Tibial artery (tissue), 4 donors: ENCODE data around the gene SORT1.
A peak's percentile ranks its signal among the peaks of the same experiment; 100 is the strongest.

Experiments used
- DNase-seq, 2 donors: peaks; one replicate each; pipeline ENCODE4 v3.0.0-alpha.2; 2019
- H3K27ac ChIP-seq, 2 donors: fragments of 200-600 bp; sonication (generic) in 1 of 2; 1 replicate in 1 of 2; 2 replicates in 1 of 2; pipeline ENCODE4 v1.5.1; 2018 to 2019; ENCODE audit warnings: mild to moderate bottlenecking in 1 of 2
- H3K27me3 ChIP-seq, 2 donors: fragments of 200-600 bp; sonication (generic) in 1 of 2; one replicate each; pipeline versions ENCODE4 v1.5.1 to v1.6.0; 2016 to 2019
- H3K36me3 ChIP-seq, 3 donors: fragments of 200-600 bp; sonication (generic) in 2 of 3; one replicate each; pipeline ENCODE4 v1.5.1; 2016 to 2019; ENCODE audit warnings: mild to moderate bottlenecking in 2 of 3
- H3K4me1 ChIP-seq, 4 donors: fragments of 200-600 bp; sonication (generic) in 2 of 4; 1 replicate in 3 of 4; 2 replicates in 1 of 4; pipeline ENCODE4 v1.5.1; 2016 to 2019
- H3K4me3 ChIP-seq, 2 donors: fragments of 200-600 bp; sonication (generic) in 1 of 2; 1 replicate in 1 of 2; 2 replicates in 1 of 2; pipeline ENCODE4 v1.5.1; 2018 to 2019; ENCODE audit warnings: mild to moderate bottlenecking in 2 of 2
- H3K9me3 ChIP-seq, 3 donors: fragments of 200-600 bp; sonication (generic) in 1 of 3; one replicate each; pipeline ENCODE4 v1.5.1; 2016 to 2019
- intact Hi-C: fragments of 100-400 bp; cut with DNase I; formaldehyde crosslinking; loops from one replicate; pipeline ENCODE4 v1.15.0; 2023; ENCODE audit warnings: low total_unique reads
- TF ChIP-seq, protein P1 (sequence below), 2 experiments: fragments of 200-600 bp in 1 of 2; fragments of 450-650 bp in 1 of 2; IDR thresholded peaks; one replicate each; pipeline ENCODE4 v1.5.1; 2017 to 2019; ENCODE audit warnings: antibody characterized with exemption in 2 of 2, mild to moderate bottlenecking in 1 of 2, moderate library complexity in 1 of 2

SORT1 gene

DNA sequence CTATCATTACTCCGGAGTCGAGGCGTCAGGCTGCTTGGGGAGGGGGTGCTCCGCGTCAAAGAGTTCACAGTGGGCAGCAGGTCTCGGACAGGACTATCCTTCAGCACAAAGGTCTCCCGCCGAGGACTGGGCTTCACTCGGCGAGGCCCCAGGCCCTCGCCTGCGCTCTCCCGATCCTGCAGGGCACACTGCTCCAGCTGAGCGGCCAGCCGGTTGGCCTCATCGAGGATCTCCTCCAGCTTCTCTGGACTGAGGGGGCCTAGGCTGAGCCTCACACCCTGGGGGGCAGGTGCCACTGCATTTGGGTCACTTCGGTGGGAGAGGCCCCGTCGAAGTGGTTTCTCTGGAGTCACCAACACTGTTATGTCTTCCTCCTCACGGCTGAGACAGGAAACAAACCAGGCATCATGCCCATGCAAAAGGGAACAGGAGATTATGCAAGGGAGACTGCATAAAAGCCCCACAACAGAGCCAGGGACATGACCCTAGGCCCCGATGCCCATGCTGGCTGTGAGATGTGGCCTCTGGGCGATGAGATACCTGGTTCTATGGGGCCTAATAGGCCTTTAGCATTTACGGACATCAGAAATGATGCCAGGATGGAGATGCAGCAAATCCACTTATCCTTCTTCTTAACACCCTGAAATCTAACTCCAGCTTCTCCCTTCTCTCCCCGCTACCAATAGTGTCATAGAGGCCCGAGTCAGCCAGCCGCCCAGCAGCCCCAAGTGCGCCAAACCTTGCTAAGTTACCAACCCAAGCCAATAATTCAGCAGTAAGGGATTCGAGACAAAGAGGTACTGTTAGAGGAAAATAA is 115.8 kb downstream of the SORT1 start:
- Histone ChIP-seq H3K27me3 (no peaks in the 10 kb centered on the region), H3K36me3 (no peaks in the 10 kb centered on the region), H3K4me1 (peaks cover 0 to 27% (median 23%) of the 10 kb centered on the region in 4 donors), H3K27ac (peak overlapping the region in 1 of 2 donors; percentile 87), H3K4me3 (peak overlapping the region; percentile 54 to 59), H3K9me3 (no peaks in the 10 kb centered on the region)
- no peak for DNase-seq
- TF ChIP-seq, protein P1, sequence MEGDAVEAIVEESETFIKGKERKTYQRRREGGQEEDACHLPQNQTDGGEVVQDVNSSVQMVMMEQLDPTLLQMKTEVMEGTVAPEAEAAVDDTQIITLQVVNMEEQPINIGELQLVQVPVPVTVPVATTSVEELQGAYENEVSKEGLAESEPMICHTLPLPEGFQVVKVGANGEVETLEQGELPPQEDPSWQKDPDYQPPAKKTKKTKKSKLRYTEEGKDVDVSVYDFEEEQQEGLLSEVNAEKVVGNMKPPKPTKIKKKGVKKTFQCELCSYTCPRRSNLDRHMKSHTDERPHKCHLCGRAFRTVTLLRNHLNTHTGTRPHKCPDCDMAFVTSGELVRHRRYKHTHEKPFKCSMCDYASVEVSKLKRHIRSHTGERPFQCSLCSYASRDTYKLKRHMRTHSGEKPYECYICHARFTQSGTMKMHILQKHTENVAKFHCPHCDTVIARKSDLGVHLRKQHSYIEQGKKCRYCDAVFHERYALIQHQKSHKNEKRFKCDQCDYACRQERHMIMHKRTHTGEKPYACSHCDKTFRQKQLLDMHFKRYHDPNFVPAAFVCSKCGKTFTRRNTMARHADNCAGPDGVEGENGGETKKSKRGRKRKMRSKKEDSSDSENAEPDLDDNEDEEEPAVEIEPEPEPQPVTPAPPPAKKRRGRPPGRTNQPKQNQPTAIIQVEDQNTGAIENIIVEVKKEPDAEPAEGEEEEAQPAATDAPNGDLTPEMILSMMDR (IDR thresholded peaks at IDR 0.05): no peak
- intact Hi-C loops: loop anchor here (10.0 kb wide), 2 partner anchors 73 to 1127 kb away; no protein-coding TSS in a partner anchor

DNA sequence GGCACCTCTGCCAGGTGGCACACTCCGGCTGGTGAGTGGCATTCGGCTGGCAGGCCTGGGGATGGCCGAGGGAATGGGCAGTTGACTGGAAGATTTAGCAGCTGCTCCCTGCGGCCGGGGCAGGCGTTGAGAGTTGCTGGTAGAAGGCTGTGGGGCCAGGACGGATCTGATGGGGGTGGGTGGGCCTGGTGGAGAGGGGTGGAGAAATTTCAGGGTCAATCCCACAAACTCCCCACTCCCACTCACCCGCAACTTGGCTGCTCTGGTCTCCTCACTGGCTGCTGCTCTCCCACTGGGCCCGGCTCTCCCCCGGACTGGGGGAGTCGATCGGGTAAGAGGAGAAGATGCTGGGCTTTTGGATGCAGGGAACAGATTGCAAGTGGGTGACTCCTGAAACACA is 116.9 kb downstream of the SORT1 start:
- H3K27me3 ChIP-seq: no peaks in the 10 kb centered on the region
- H3K27ac ChIP-seq: no peak overlapping the region
- DNase-seq: no peak
- intact Hi-C loops: loop anchor here (10.0 kb wide), 2 partner anchors 74 to 1126 kb away; no protein-coding TSS in a partner anchor
- H3K36me3 ChIP-seq: no peaks in the 10 kb centered on the region
- H3K9me3 ChIP-seq: no peaks in the 10 kb centered on the region
- H3K4me1 ChIP-seq: peaks cover 0 to 27% (median 23%) of the 10 kb centered on the region in 4 donors
- H3K4me3 ChIP-seq: no peak overlapping the region
- TF ChIP-seq, protein P1 (IDR thresholded peaks at IDR 0.05): no peak

DNA sequence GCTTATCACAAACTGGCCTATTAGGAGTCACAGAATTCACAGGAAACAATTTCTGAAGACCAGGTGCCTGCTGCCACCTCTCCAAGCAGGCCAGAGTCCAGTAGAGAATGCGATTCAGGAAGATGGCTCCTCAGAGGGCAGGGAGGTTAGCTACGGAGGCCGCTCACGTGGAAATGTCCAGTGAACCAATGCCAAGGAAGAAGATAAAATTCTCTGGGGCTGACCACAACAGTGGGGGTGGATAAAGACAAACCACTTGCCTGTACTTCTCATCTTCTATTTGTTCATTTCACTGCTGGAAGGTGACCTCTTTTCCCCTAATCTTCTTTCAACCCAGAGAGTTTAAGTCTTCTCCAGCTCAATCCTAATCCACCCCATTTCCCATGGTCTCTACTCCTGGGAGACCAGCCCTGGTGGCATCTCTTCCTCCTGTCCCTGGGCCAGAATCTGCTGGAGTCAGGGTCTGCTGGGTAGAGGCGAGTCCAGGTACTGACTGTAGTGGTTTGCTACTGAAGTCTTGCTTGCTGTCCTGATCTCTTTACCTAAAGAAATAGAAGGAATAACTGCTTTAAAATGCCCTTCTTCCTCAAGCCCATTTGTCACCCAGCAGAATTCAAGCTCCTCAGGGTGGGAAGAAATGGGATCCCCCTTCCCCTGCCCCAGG is 118.0 kb downstream of the SORT1 start:
- intact Hi-C loops: loop anchor here (10.0 kb wide), 2 partner anchors 75 to 1125 kb away; no protein-coding TSS in a partner anchor
- Histone ChIP-seq H3K27ac (no peak overlapping the region), H3K4me3 (no peak overlapping the region), H3K9me3 (no peaks in the 10 kb centered on the region), H3K36me3 (no peaks in the 10 kb centered on the region), H3K4me1 (peaks cover 0 to 32% (median 26%) of the 10 kb centered on the region in 4 donors), H3K27me3 (no peaks in the 10 kb centered on the region)
- DNase-seq: no peak
- TF ChIP-seq, protein P1 (IDR thresholded peaks at IDR 0.05): no peak

DNA sequence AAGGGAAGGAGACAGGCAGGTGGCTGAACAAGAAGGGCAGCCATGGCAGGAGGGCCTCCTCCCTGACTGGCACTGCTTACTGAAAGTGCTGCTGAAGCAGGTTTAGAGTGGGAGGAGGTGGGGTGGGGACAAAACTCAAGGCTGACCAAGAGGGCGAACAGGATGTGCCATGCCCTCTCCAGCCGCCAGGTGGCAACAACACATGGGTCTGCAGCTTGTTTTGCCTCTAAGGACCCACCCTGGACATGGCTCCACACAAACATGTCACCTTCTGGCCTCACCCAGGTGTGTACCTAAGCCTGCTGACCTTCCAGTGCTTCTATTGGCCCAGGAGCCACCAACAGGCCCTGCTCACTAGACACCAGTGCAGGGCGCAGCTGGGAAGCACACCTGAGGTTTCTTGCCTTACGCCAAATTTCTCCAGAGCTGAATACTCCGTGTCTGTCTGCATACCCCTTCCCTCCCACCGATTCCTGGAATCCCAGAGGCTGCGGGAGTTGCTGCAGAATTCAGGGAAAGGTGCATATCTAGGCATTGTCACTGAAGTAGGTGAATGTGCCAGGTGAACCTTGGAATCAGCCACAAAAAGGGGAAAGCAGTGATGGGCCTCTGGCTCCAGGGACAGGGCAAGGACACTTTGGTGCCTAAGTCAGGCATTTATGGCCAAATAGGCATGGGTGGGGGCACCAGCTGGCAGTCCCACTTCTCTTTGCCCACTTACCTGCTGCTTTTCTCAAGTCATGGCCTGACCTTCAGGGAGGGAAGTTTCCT is 120.1 kb downstream of the SORT1 start:
- intact Hi-C loops: loop anchor here (2.0 kb wide), 1 partner anchor 121 kb away; no protein-coding TSS in a partner anchor
- TF ChIP-seq, protein P1 (IDR thresholded peaks at IDR 0.05): peak; percentile 89 to 91
- no peak overlapping the region for H3K4me3 ChIP-seq
- H3K4me1 ChIP-seq: peaks cover 0 to 23% (median 21%) of the 10 kb centered on the region in 4 donors
- H3K36me3 ChIP-seq: peaks cover 0 to 1% (median 0%) of the 10 kb centered on the region in 3 donors
- DNase-seq: peak; percentile 74 to 84
- H3K9me3 ChIP-seq: no peaks in the 10 kb centered on the region
- no peaks in the 10 kb centered on the region for H3K27me3 ChIP-seq
- H3K27ac ChIP-seq: peak overlapping the region in 1 of 2 donors; percentile 35

DNA sequence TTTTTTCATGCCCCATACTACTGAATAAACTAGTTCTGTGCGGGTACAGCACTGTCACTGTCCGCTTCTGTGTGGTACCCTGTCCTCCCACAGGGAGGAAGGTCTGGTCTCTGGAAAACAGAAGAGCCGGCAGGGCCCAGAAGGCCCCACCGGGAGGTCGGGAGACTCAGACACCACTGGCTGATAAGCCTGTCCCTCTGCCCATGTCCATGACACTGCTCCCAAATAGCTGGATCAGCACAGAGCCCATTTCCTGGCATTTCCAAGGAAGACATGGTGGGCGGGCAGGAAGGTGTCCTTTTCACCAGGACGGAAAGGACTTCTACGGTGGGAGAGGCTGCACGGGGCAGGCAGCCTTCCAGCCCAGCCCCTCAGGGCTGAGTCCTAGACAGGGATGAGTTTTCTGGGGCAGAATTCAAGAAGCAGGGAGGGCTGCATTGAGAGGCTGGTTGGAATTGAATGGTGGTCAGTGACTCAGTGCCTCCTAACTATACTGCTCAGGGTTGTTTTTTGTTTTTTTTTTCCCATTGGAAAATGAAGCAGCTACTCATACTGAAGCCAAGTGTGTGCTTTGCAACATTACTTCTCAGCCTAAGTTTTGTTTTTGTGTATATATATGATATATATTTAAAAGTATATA is 121.9 kb downstream of the SORT1 start:
- intact Hi-C loops: loop anchor here (2.0 kb wide), 1 partner anchor 123 kb away; no protein-coding TSS in a partner anchor
- H3K4me1 ChIP-seq: peaks cover 0 to 12% (median 9%) of the 10 kb centered on the region in 4 donors
- DNase-seq: no peak
- peaks cover 0 to 17% (median 0%) of the 10 kb centered on the region in 3 donors for H3K36me3 ChIP-seq
- H3K4me3 ChIP-seq: no peak overlapping the region
- H3K27me3 ChIP-seq: no peaks in the 10 kb centered on the region
- no peaks in the 10 kb centered on the region for H3K9me3 ChIP-seq
- no peak overlapping the region for H3K27ac ChIP-seq
- TF ChIP-seq, protein P1 (IDR thresholded peaks at IDR 0.05): no peak
